Tibial nerve (tissue), 4 donors: ENCODE results near the gene NPIPB5.
"Not testable (repeated sequence)": the region's sequence is repeated elsewhere in the genome, so short reads cannot be mapped to it uniquely, and the experiment has no call there.

Experiments
- CTCF ChIP-seq, 5 experiments: fragments of 200-600 bp in 3 of 5; fragments of 450-650 bp in 2 of 5; sonication (generic) in 3 of 5; IDR thresholded peaks; one replicate each; pipeline ENCODE4 v1.5.1; 2016 to 2019; ENCODE audit warnings: antibody characterized with exemption in 5 of 5, mild to moderate bottlenecking in 3 of 5, moderate library complexity in 2 of 5
- EP300 ChIP-seq, 2 donors: sonication (generic); formaldehyde crosslinking; IDR thresholded peaks; one replicate each; pipeline ENCODE4 v1.6.1; 2017; ENCODE audit warnings: antibody characterized with exemption in 2 of 2, mild to moderate bottlenecking in 1 of 2
- POLR2A ChIP-seq, 2 donors: fragments of 450-650 bp; IDR thresholded peaks; one replicate each; pipeline ENCODE4 v1.6.1; 2017; ENCODE audit warnings: antibody characterized with exemption in 2 of 2, mild to moderate bottlenecking in 2 of 2, moderate library complexity in 2 of 2

DNA sequence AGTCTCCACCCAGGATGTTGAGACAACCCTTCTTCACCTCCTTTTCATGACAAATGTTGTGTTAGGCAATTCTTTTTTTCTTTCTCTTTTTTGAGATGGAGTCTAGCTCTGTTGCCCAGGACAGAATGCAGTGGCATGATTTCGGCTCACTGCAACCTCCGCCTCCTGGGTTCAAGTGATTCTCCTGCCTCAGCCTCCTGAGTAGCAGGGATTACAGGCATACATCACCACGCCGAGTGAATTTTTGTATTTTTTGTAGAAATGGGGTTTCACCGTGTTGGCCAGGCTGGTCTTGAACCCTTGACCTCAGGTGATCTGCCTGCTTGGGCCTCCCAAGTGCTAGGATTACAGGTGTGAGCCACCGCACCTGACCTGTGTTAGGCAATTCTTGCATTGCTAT, 39.2 kb downstream of the NPIPB5 start:
- TF ChIP-seq POLR2A, CTCF, EP300 (IDR thresholded peaks at IDR 0.05): not testable (repeated sequence)
